ENCODE data around the gene FMNL1. TPM values are rescaled to one million over a fixed set of nuclear protein-coding genes. Genes with fewer than 3 reads are reported as not detected.
A peak's percentile ranks its signal among the peaks of the same experiment; 100 is the strongest.

The FMNL1 gene
- polyA plus RNA-seq, 1 experiment = 1.1 TPM

DNA sequence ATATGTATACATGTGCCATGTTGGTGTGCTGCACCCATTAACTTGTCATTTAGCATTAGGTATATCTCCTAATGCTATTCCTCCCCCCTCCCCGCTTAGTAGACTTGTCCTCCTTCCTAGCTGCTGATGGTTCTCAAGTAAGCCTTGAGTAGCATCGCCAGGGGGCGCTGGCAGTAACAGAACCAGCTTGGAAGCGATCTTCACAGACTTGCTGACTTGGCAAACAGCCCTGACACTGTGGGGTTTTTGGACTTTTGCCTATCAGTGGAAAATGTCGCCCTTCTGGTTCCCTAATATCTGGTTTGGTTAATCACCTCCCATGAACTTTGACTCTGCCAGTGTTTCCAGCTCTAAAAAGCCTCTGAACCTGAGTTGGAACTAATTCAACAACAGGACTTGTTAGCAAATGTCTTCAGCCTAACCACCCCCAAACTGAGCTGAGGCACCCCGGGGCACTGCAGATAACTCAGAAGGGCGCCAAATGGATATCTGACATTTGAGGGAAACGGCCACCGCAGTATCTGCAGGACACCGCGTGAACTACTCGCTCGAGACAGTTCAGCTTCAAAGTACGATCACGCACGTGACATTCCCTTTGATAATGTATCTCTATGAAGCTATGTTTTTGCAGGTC, 55.6 kb downstream of the FMNL1 start:
- H3K9me3 ChIP-seq (ENCODE audit: control insufficient read depth, insufficient read depth, low read length) = no peaks in the 10 kb centered on the region
- peak overlapping the region; percentile 31 for H3K27ac ChIP-seq (ENCODE audit: low read depth, low read length)
- ChIA-PET CTCF (interaction anchor here (0.6 to 5.5 kb wide), 39 partner anchors 8 to 150 kb away, joined by 3 to 105 read pairs (median 5); partner anchors contain the start of genes ACBD4, FMNL1 and MAP3K14), POLR2A (interaction anchor here (1.0 to 2.4 kb wide), 6 partner anchors 11 to 108 kb away, joined by 3 to 13 read pairs (median 6); partner anchors contain the start of gene MAP3K14)
- H3K4me3 ChIP-seq (ENCODE audit: low read depth, low read length) = no peak overlapping the region
- H3K27me3 ChIP-seq (ENCODE audit: control insufficient read depth, insufficient read depth, low read length) = no peaks in the 10 kb centered on the region
- DNase-seq (ENCODE audit: low read depth, low spot score) = peak; percentile 81
- TF ChIP-seq, protein P1, sequence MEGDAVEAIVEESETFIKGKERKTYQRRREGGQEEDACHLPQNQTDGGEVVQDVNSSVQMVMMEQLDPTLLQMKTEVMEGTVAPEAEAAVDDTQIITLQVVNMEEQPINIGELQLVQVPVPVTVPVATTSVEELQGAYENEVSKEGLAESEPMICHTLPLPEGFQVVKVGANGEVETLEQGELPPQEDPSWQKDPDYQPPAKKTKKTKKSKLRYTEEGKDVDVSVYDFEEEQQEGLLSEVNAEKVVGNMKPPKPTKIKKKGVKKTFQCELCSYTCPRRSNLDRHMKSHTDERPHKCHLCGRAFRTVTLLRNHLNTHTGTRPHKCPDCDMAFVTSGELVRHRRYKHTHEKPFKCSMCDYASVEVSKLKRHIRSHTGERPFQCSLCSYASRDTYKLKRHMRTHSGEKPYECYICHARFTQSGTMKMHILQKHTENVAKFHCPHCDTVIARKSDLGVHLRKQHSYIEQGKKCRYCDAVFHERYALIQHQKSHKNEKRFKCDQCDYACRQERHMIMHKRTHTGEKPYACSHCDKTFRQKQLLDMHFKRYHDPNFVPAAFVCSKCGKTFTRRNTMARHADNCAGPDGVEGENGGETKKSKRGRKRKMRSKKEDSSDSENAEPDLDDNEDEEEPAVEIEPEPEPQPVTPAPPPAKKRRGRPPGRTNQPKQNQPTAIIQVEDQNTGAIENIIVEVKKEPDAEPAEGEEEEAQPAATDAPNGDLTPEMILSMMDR (IDR thresholded peaks at IDR 0.05; ENCODE audit: low read depth, low read length) = peak; percentile 91

DNA sequence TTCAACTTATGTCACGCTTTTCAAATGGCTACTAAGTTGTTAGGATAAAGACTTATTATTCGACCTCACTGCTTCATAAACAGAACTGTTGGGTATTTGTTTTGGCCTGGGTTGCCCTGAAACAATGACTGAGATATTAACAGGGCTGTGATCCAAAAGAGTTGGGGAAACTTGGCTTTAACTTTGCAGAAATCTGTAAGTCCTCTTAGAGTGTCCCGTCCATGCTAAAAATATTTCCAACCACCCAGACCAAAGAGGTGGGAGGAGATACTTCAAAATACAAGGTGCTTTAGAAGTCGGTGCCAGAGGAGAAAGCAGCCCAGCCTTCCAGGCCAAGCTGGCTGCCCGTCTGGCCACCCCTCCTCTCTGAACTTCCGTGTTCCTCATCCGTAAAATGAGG, 56.3 kb downstream of the FMNL1 start:
- no peak for DNase-seq (ENCODE audit: low read depth, low spot score)
- Histone ChIP-seq H3K27ac (ENCODE audit: low read depth, low read length) (no peak overlapping the region), H3K9me3 (ENCODE audit: control insufficient read depth, insufficient read depth, low read length) (no peaks in the 10 kb centered on the region), H3K27me3 (ENCODE audit: control insufficient read depth, insufficient read depth, low read length) (no peaks in the 10 kb centered on the region), H3K4me3 (ENCODE audit: low read depth, low read length) (no peak overlapping the region)
- TF ChIP-seq, protein P1 (IDR thresholded peaks at IDR 0.05; ENCODE audit: low read depth, low read length) = no peak
- ChIA-PET POLR2A (interaction anchor here (1.3 to 2.4 kb wide), 3 partner anchors 39 to 94 kb away, joined by 4 to 13 read pairs (median 6); partner anchors contain the start of gene MAP3K14), CTCF (interaction anchor here (0.6 to 5.5 kb wide), 32 partner anchors 7 to 149 kb away, joined by 3 to 105 read pairs (median 6); partner anchors contain the start of genes ACBD4, FMNL1 and MAP3K14)

DNA sequence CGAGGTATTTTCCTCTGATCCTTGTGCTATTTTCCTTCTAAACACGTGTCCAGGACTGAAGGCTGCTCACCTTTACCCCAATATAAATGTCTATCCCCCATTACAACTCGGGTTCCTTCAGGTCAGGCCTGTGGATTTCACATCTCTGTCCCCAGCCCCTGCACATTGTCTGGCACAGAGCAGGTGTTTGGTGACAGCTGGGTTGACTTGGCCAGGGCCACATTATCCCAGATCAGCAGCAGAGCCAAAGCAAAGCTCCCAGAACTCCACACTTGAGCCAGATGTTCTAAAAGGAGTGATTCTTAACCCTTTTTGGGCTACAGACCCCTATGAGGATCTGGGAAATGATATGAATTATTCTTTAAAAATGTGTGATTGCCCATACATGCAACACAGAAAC, 58.2 kb downstream of the FMNL1 start:
- Histone ChIP-seq H3K9me3 (ENCODE audit: control insufficient read depth, insufficient read depth, low read length) (no peaks in the 10 kb centered on the region), H3K4me3 (ENCODE audit: low read depth, low read length) (no peak overlapping the region), H3K27ac (ENCODE audit: low read depth, low read length) (no peak overlapping the region), H3K27me3 (ENCODE audit: control insufficient read depth, insufficient read depth, low read length) (no peaks in the 10 kb centered on the region)
- TF ChIP-seq, protein P1 (IDR thresholded peaks at IDR 0.05; ENCODE audit: low read depth, low read length) = no peak
- DNase-seq (ENCODE audit: low read depth, low spot score) = no peak
- ChIA-PET POLR2A (interaction anchor here (0.9 kb wide), 1 partner anchor 85 kb away, joined by 11 read pairs; no protein-coding TSS in a partner anchor), CTCF (interaction anchor here (5.5 kb wide), 1 partner anchor 60 kb away, joined by 36 read pairs; the partner anchor contains the start of gene FMNL1)

DNA sequence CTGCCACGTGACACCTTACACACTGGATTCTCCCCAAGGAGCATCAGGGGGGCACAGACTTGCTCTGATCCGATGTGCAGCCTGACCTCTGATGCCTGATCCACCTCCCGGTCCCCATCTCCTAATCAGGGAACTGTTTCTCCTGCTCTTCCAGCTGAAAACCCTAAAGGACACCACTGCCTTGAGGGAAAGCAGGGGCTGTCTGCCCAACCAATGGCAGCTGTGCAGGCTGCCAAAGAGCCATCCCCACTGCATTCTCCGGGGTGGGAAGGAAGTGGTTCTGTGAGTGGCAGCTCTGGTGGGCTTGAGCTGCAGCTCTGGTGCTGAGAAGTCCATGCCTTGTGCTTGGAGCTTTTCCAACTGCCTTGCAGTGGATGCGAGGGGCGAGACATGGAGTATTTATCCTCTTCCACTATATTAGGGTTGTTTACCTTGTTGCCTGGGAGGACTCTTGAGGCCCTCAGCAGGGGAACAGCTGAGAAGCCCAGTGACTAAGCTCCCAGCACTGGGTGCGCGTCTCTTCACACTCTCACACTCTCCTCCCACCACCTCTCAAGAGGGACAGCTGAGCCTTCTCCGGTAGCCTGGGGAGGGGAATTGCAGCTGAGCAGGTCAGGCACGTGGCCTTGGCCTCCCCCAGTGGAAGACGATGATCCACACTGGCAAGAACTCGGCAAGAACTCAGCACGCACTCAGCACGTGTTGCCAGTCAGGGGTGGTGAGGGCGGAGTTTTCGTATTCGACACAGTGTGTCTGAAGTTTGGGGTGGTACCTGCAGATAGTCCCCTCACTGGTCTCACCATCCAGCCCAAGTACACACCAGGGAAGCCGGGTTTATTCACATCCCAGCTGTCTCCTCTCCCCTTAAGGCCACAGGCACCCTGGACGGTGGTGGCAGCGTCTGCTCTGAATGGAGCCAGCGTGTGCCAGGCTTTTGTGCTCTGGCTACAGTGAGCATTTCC, 61.3 kb downstream of the FMNL1 start:
- CTCF ChIA-PET = interaction anchor here (0.6 to 2.0 kb wide), 2 partner anchors 102 to 132 kb away, joined by 3 to 9 read pairs; no protein-coding TSS in a partner anchor
- Histone ChIP-seq H3K9me3 (ENCODE audit: control insufficient read depth, insufficient read depth, low read length) (no peaks in the 10 kb centered on the region), H3K27me3 (ENCODE audit: control insufficient read depth, insufficient read depth, low read length) (no peaks in the 10 kb centered on the region), H3K27ac (ENCODE audit: low read depth, low read length) (peak overlapping the region; percentile 80), H3K4me3 (ENCODE audit: low read depth, low read length) (no peak overlapping the region)
- TF ChIP-seq, protein P1 (IDR thresholded peaks at IDR 0.05; ENCODE audit: low read depth, low read length) = no peak
- peak; percentile 62 for DNase-seq (ENCODE audit: low read depth, low spot score)
- POLR2A ChIA-PET = interaction anchor here (0.5 to 1.3 kb wide), 6 partner anchors 11 to 134 kb away, joined by 3 to 12 read pairs (median 4); partner anchors contain the start of gene MAP3K14

Measured in AG04450 (cell line).